Keratinocyte (primary cell): Measurements from ENCODE around the gene NEURL3. TPM values are rescaled to one million over a fixed set of nuclear protein-coding genes. Genes with fewer than 3 reads are reported as not detected.

Experiments
- DNase-seq: peaks from one replicate; pipeline ENCODE4 v3.0.0-alpha.2; 2011; ENCODE audit warnings: low read depth, missing footprints, low spot score
- FAIRE-seq: peaks from 2 replicates; lab custom pipeline; 2011; peaks lifted over from hg19 to GRCh38; lab: Jason Lieb, UNC
- H2AFZ ChIP-seq: 2 replicates; pipeline ENCODE4 v1.6.0; 2012; ENCODE audit warnings: low read length, control low read depth, inconsistent platforms; ENCODE audit not compliant: control insufficient read depth
- H3K27ac ChIP-seq: 2 replicates; pipeline ENCODE4 v1.5.1; 2011; ENCODE audit warnings: low read length; ENCODE audit not compliant: control insufficient read depth, insufficient read depth
- H3K27me3 ChIP-seq: 3 replicates; pipeline ENCODE4 v1.6.0; 2011; ENCODE audit warnings: low read length; ENCODE audit not compliant: control insufficient read depth, insufficient read depth; ENCODE audit errors: extremely low read depth
- H3K36me3 ChIP-seq, 2 experiments: 2 replicates in 1 of 2; 3 replicates in 1 of 2; pipeline ENCODE4 v1.5.1; 2011; ENCODE audit warnings: low read length in 2 of 2, mild to moderate bottlenecking in 1 of 2; ENCODE audit not compliant: control insufficient read depth in 2 of 2, insufficient read depth in 2 of 2; ENCODE audit errors: extremely low read depth in 1 of 2
- H3K4me1 ChIP-seq: 3 replicates; pipeline ENCODE4 v1.5.1; 2011; ENCODE audit warnings: low read length; ENCODE audit not compliant: control insufficient read depth, insufficient read depth; ENCODE audit errors: extremely low read depth
- H3K4me2 ChIP-seq: 3 replicates; pipeline ENCODE4 v1.6.0; 2011; ENCODE audit warnings: low read depth, low read length; ENCODE audit not compliant: control insufficient read depth, insufficient read depth; ENCODE audit errors: extremely low read depth
- H3K4me3 ChIP-seq, 3 experiments: fragments of 200-600 bp in 1 of 3; sonication (generic) in 1 of 3; 2 replicates in 2 of 3; 3 replicates in 1 of 3; pipeline ENCODE4 v1.5.1; 2011 to 2016; ENCODE audit warnings: low read length in 3 of 3, mild to moderate bottlenecking in 3 of 3, control low read depth in 2 of 3, inconsistent platforms in 1 of 3, low read depth in 1 of 3, mixed read lengths in 1 of 3, mixed run types in 1 of 3, moderate library complexity in 1 of 3; ENCODE audit not compliant: control insufficient read depth in 2 of 3, insufficient read depth in 2 of 3; ENCODE audit errors: extremely low read depth in 1 of 3
- H3K79me2 ChIP-seq: 2 replicates; pipeline ENCODE4 v1.6.0; 2012; ENCODE audit warnings: low read length; ENCODE audit not compliant: control insufficient read depth, insufficient read depth
- H3K9ac ChIP-seq: 3 replicates; pipeline ENCODE4 v1.6.0; 2011; ENCODE audit warnings: low read length; ENCODE audit not compliant: control insufficient read depth, insufficient read depth; ENCODE audit errors: extremely low read depth
- H3K9me1 ChIP-seq: 3 replicates; pipeline ENCODE4 v1.6.0; 2011; ENCODE audit warnings: low read length; ENCODE audit not compliant: control insufficient read depth, insufficient read depth; ENCODE audit errors: extremely low read depth
- H3K9me3 ChIP-seq: 2 replicates; pipeline ENCODE4 v1.5.1; 2012; ENCODE audit warnings: low read depth, low read length; ENCODE audit not compliant: control insufficient read depth
- H4K20me1 ChIP-seq: 3 replicates; pipeline ENCODE4 v1.6.0; 2011; ENCODE audit warnings: low read length; ENCODE audit not compliant: control insufficient read depth, insufficient read depth; ENCODE audit errors: extremely low read depth
- CTCF ChIP-seq, 3 experiments: IDR thresholded peaks in 1 of 3; conservative IDR thresholded peaks in 1 of 3; optimal IDR thresholded peaks in 1 of 3; 2 replicates in 2 of 3; 3 replicates in 1 of 3; pipeline versions ENCODE3 to v1.5.1; 2011; ENCODE audit warnings: low read length in 3 of 3, mild to moderate bottlenecking in 3 of 3, moderate library complexity in 2 of 3, control low read depth in 1 of 3, inconsistent platforms in 1 of 3; ENCODE audit not compliant: insufficient read depth in 2 of 3; ENCODE audit errors: extremely low read depth in 1 of 3
- EZH2 ChIP-seq: IDR thresholded peaks from one replicate; pipeline ENCODE4 v1.6.1; 2012; ENCODE audit warnings: inconsistent platforms, mild to moderate bottlenecking, low read length, moderate library complexity
- dilution Hi-C: fragments of 300-500 bp; cut with MboI; formaldehyde crosslinking; loops from one replicate; pipeline ENCODE4 v1.7.0; 2020; ENCODE audit warnings: low sequenced_read_pairs; ENCODE audit not compliant: extremely low pct_ligation_motif_present
- polyA plus RNA-seq, 5 experiments: library from polyadenylated mRNA; depleted of rRNA in 3 of 5; stranded (reverse) in 3 of 5; stranded (forward) in 1 of 5; unstranded in 1 of 5; fragments of >200 nt; gene quantifications; 1 replicate in 1 of 5; 2 replicates in 3 of 5; 3 replicates in 1 of 5; pipeline versions ENCODE4 v1.2.1 to v1.2.3, GENCODE V29; 2011 to 2012; ENCODE audit warnings: missing spikeins in 2 of 5, low read depth in 1 of 5, low replicate concordance in 1 of 5

NEURL3 gene
- polyA plus RNA-seq, 1 donor (not counting 4 experiments of a cell fraction or from before 2014, with no cell fraction given) = not detected

- no peak overlapping the region for H3K9ac ChIP-seq
- no peaks in the 10 kb centered on the region for H3K79me2 ChIP-seq
- H4K20me1 ChIP-seq = no peaks in the 10 kb centered on the region
- TF ChIP-seq EZH2 (no peak), CTCF (optimal IDR thresholded peaks at IDR 0.05 in 1 of 3, IDR thresholded peaks at IDR 0.05 in 1 of 3, conservative IDR thresholded peaks at IDR 0.05 in 1 of 3; ENCODE audit: extremely low read depth in 1 of 3, insufficient read depth in 2 of 3, low read length in 3 of 3) (no peak)
- dilution Hi-C loops = no loop called here
- FAIRE-seq (no peak), DNase-seq (no peak)
- H3K27ac ChIP-seq = no peak overlapping the region
- H3K4me3 ChIP-seq = no peak overlapping the region
- no peaks in the 10 kb centered on the region for H3K9me1 ChIP-seq
- no peaks in the 10 kb centered on the region for H3K27me3 ChIP-seq
- no peaks in the 10 kb centered on the region for H3K36me3 ChIP-seq
- H3K9me3 ChIP-seq = no peaks in the 10 kb centered on the region
- H2AFZ ChIP-seq = no peak overlapping the region
- H3K4me1 ChIP-seq = no peaks in the 10 kb centered on the region
- H3K4me2 ChIP-seq = no peak overlapping the region
Measured at GRCh38 chr2:96548558-96549465, 43.7 kb upstream of the NEURL3 start.

DNA sequence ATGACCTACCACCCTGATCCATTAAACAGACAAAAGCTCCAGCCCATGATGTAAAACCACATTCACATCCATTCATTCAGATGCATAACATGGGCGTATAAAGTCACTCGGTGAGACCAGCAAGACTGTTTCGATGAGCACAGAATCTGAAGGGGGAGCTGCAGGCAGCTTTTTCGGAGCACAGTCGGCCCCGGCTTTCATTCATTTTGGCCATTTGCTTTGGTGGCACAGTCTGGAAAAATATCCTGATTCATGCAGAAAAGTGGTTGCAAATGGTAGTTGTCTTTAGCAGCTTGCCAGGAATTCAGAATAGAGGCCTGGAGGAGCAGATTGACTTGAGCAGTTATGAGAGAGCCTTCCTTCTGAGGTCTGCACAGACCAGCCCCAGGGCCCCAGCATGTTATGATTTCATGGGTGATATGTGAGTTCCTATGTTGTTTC is 42.6 kb upstream of the NEURL3 start:
- Histone ChIP-seq H3K4me2 (no peak overlapping the region), H3K9me1 (no peaks in the 10 kb centered on the region), H3K9ac (no peak overlapping the region), H3K79me2 (no peaks in the 10 kb centered on the region), H2AFZ (no peak overlapping the region), H3K27ac (no peak overlapping the region), H3K36me3 (no peaks in the 10 kb centered on the region), H4K20me1 (no peaks in the 10 kb centered on the region), H3K4me1 (no peaks in the 10 kb centered on the region), H3K27me3 (no peaks in the 10 kb centered on the region), H3K4me3 (no peak overlapping the region), H3K9me3 (no peaks in the 10 kb centered on the region)
- no peak for DNase-seq
- TF ChIP-seq CTCF (optimal IDR thresholded peaks at IDR 0.05 in 1 of 3, IDR thresholded peaks at IDR 0.05 in 1 of 3, conservative IDR thresholded peaks at IDR 0.05 in 1 of 3; ENCODE audit: extremely low read depth in 1 of 3, insufficient read depth in 2 of 3, low read length in 3 of 3) (no peak), EZH2 (no peak)
- FAIRE-seq = no peak
- dilution Hi-C loops = no loop called here
